ENCODE results near the gene OXER1.

The OXER1 gene

GRCh38 chr2:42762823-42763804, 821 bp downstream of the OXER1 start:
- no peak overlapping the region for H2AFZ ChIP-seq (ENCODE audit: low read depth)
- H3K4me3 ChIP-seq (IDR thresholded peaks at IDR 0.05; ENCODE audit: insufficient read depth, low read depth, low read length), result no peak overlapping the region
- no peak overlapping the region for H3K4me2 ChIP-seq
- no peaks in the 10 kb centered on the region for H3K27me3 ChIP-seq (ENCODE audit: insufficient read depth, low read depth)
- no peaks in the 10 kb centered on the region for H3K4me1 ChIP-seq (ENCODE audit: low read depth, poor library complexity, severe bottlenecking)
- H3K36me3 ChIP-seq (ENCODE audit: insufficient read depth), result no peaks in the 10 kb centered on the region
- no peak overlapping the region for H3K9ac ChIP-seq
- H3K79me2 ChIP-seq (ENCODE audit: insufficient read depth, low read depth), result no peaks in the 10 kb centered on the region
- no peak overlapping the region for H3K27ac ChIP-seq
- H4K20me1 ChIP-seq (ENCODE audit: insufficient read depth), result no peaks in the 10 kb centered on the region
- TF ChIP-seq CTCF (conservative IDR thresholded peaks at IDR 0.05; ENCODE audit: low read depth, low read length), result no peak

- Histone ChIP-seq H3K79me2 (ENCODE audit: insufficient read depth, low read depth) (no peaks in the 10 kb centered on the region), H3K4me1 (ENCODE audit: low read depth, poor library complexity, severe bottlenecking) (peaks cover under 1% of the 10 kb centered on the region), H3K4me3 (IDR thresholded peaks at IDR 0.05; ENCODE audit: insufficient read depth, low read depth, low read length) (no peak overlapping the region), H3K36me3 (ENCODE audit: insufficient read depth) (no peaks in the 10 kb centered on the region), H3K27ac (no peak overlapping the region), H3K27me3 (ENCODE audit: insufficient read depth, low read depth) (no peaks in the 10 kb centered on the region), H2AFZ (ENCODE audit: low read depth) (no peak overlapping the region), H4K20me1 (ENCODE audit: insufficient read depth) (no peaks in the 10 kb centered on the region), H3K9ac (no peak overlapping the region), H3K4me2 (no peak overlapping the region)
- no peak for TF ChIP-seq CTCF (conservative IDR thresholded peaks at IDR 0.05; ENCODE audit: low read depth, low read length)
Observed at GRCh38 chr2:42762155-42762554, 1.8 kb downstream of the OXER1 start.

- no peaks in the 10 kb centered on the region for H3K79me2 ChIP-seq (ENCODE audit: insufficient read depth, low read depth)
- no peak overlapping the region for H3K4me3 ChIP-seq (IDR thresholded peaks at IDR 0.05; ENCODE audit: insufficient read depth, low read depth, low read length)
- H3K27me3 ChIP-seq (ENCODE audit: insufficient read depth, low read depth), result no peaks in the 10 kb centered on the region
- H2AFZ ChIP-seq (ENCODE audit: low read depth), result no peak overlapping the region
- no peaks in the 10 kb centered on the region for H4K20me1 ChIP-seq (ENCODE audit: insufficient read depth)
- no peak overlapping the region for H3K9ac ChIP-seq
- no peak overlapping the region for H3K27ac ChIP-seq
- H3K4me1 ChIP-seq (ENCODE audit: low read depth, poor library complexity, severe bottlenecking), result peaks cover 5% of the 10 kb centered on the region
- TF ChIP-seq CTCF (conservative IDR thresholded peaks at IDR 0.05; ENCODE audit: low read depth, low read length), result no peak
- no peak overlapping the region for H3K4me2 ChIP-seq
- no peaks in the 10 kb centered on the region for H3K36me3 ChIP-seq (ENCODE audit: insufficient read depth)
Observed at GRCh38 chr2:42761554-42761953, 2.4 kb downstream of the OXER1 start.

- H4K20me1 ChIP-seq (ENCODE audit: insufficient read depth), result no peaks in the 10 kb centered on the region
- no peaks in the 10 kb centered on the region for H3K79me2 ChIP-seq (ENCODE audit: insufficient read depth, low read depth)
- no peak overlapping the region for H3K9ac ChIP-seq
- TF ChIP-seq CTCF (conservative IDR thresholded peaks at IDR 0.05; ENCODE audit: low read depth, low read length), result no peak
- H3K4me2 ChIP-seq, result no peak overlapping the region
- no peak overlapping the region for H3K27ac ChIP-seq
- H3K27me3 ChIP-seq (ENCODE audit: insufficient read depth, low read depth), result no peaks in the 10 kb centered on the region
- H3K36me3 ChIP-seq (ENCODE audit: insufficient read depth), result no peaks in the 10 kb centered on the region
- no peak overlapping the region for H3K4me3 ChIP-seq (IDR thresholded peaks at IDR 0.05; ENCODE audit: insufficient read depth, low read depth, low read length)
- H3K4me1 ChIP-seq (ENCODE audit: low read depth, poor library complexity, severe bottlenecking), result peaks cover 20% of the 10 kb centered on the region
- H2AFZ ChIP-seq (ENCODE audit: low read depth), result no peak overlapping the region
Observed at GRCh38 chr2:42758751-42759150, 5.2 kb downstream of the OXER1 start.

Data from KMS-11 (cell line).